K562 (cell line): ENCODE results near the gene DTWD2. TPM values are rescaled to one million over a fixed set of nuclear protein-coding genes. Genes with fewer than 3 reads are reported as not detected.
"Not testable (repeated sequence)": the region's sequence is repeated elsewhere in the genome, so short reads cannot be mapped to it uniquely, and the experiment has no call there.

Experiments used
- ATAC-seq: fragments of 200-7000 bp; cut with Tn5 transposase; 3 replicates; pipeline ENCODE4 v1.9.1; 2020; ENCODE audit warnings: moderate library complexity
- BruUV-seq: library from RNA; stranded (reverse); fragments of 400-500 nt; replicated peaks from 2 replicates; lab custom pipeline; 2021; lab: Mats Ljungman, UMichigan
- CTCF ChIA-PET: fragments of 300-600 bp; formaldehyde crosslinking; extraction: SDS; loops from one replicate; lab custom pipeline; 2021; ENCODE audit warnings: low intra/inter-chr PET ratio; lab: Yijun Ruan, JAX
- POLR2A ChIA-PET: fragments of 300-600, 350-650 bp; sonication (Branson Sonifier 250); formaldehyde crosslinking; extraction: SDS; loops from one replicate; lab custom pipeline; 2021; ENCODE audit warnings: antibody characterized with exemption, inconsistent platforms; lab: Yijun Ruan, JAX
- DNase-seq, 4 experiments: peaks; one replicate each; pipeline versions ENCODE4 v3.0.0 to v3.0.0-alpha.2; 2011 to 2018; ENCODE audit warnings: low spot score in 3 of 4, mixed read lengths in 3 of 4; ENCODE audit errors: extremely low read depth in 1 of 4
- FAIRE-seq: peaks from 2 replicates; lab custom pipeline; 2011; peaks lifted over from hg19 to GRCh38; lab: Jason Lieb, UNC
- H2AFZ ChIP-seq: 2 replicates; pipeline ENCODE4 v1.6.0; 2011; ENCODE audit warnings: low read depth, low read length, control low read depth, inconsistent platforms
- H3K27ac ChIP-seq: fragments of 200-600 bp; 3 replicates; pipeline ENCODE4 v1.8.0; 2011; ENCODE audit warnings: low read depth, mild to moderate bottlenecking, control low read depth, inconsistent platforms, low read length, moderate library complexity, mixed read lengths; ENCODE audit errors: extremely low read depth
- H3K27me3 ChIP-seq, 2 experiments: fragments of 300-600 bp in 1 of 2; 2 replicates in 1 of 2; 3 replicates in 1 of 2; pipeline versions ENCODE4 v1.6.0 to v1.8.0; 2011; ENCODE audit warnings: inconsistent platforms in 2 of 2, low read length in 2 of 2, mild to moderate bottlenecking in 1 of 2, mixed read lengths in 1 of 2, moderate library complexity in 1 of 2; ENCODE audit not compliant: control insufficient read depth in 2 of 2, insufficient read depth in 2 of 2
- H3K36me3 ChIP-seq: fragments of 300-600 bp; 3 replicates; pipeline ENCODE4 v1.8.0; 2011; ENCODE audit warnings: mild to moderate bottlenecking, low read length, inconsistent platforms; ENCODE audit not compliant: control insufficient read depth, insufficient read depth
- H3K4me1 ChIP-seq, 2 experiments: fragments of 200-600 bp in 1 of 2; replicated peaks in 1 of 2; 2 replicates in 1 of 2; 3 replicates in 1 of 2; pipeline versions ENCODE4 v1.5.1 to v1.8.0; 2011; ENCODE audit warnings: inconsistent platforms in 2 of 2, low read length in 2 of 2, mild to moderate bottlenecking in 1 of 2, mixed read lengths in 1 of 2, moderate library complexity in 1 of 2; ENCODE audit not compliant: control insufficient read depth in 2 of 2, insufficient read depth in 2 of 2
- H3K4me2 ChIP-seq: 2 replicates; pipeline ENCODE4 v1.6.1; 2011; ENCODE audit warnings: low read length, control low read depth, inconsistent platforms, mixed read lengths; ENCODE audit not compliant: insufficient read depth
- H3K4me3 ChIP-seq: fragments of 200-600 bp; sonication (generic), shearing (Covaris generic); 2 replicates; pipeline ENCODE4 v1.5.1; 2016; ENCODE audit warnings: control low read depth, inconsistent platforms
- H3K79me2 ChIP-seq: fragments of 200-600 bp; 3 replicates; pipeline ENCODE4 v1.8.0; 2011; ENCODE audit warnings: low read length, inconsistent platforms; ENCODE audit not compliant: control insufficient read depth, insufficient read depth
- H3K9ac ChIP-seq, 2 experiments: 2 replicates each; pipeline versions ENCODE4 v1.6.0 to v1.6.1; 2011; ENCODE audit warnings: low read depth in 2 of 2, low read length in 2 of 2, control low read depth in 1 of 2, inconsistent platforms in 1 of 2, mild to moderate bottlenecking in 1 of 2, mixed read lengths in 1 of 2; ENCODE audit not compliant: insufficient read depth in 1 of 2
- H3K9me1 ChIP-seq: one replicate; pipeline ENCODE4 v1.6.0; 2011; ENCODE audit warnings: inconsistent platforms, mild to moderate bottlenecking, low read length, moderate library complexity; ENCODE audit not compliant: control insufficient read depth, insufficient read depth
- H3K9me3 ChIP-seq: replicated peaks from 2 replicates; pipeline ENCODE4 v1.5.1; 2011; ENCODE audit warnings: low read depth, low read length, inconsistent platforms; ENCODE audit not compliant: control insufficient read depth, insufficient read depth
- H4K20me1 ChIP-seq: replicated peaks from 2 replicates; pipeline ENCODE4 v1.6.1; 2011; ENCODE audit warnings: low read length, inconsistent platforms, mixed read lengths; ENCODE audit not compliant: control insufficient read depth, insufficient read depth
- ATF7 ChIP-seq: fragments of 450-650 bp; IDR thresholded peaks from 2 replicates; pipeline ENCODE4 v1.7.1; 2014; ENCODE audit warnings: mild to moderate bottlenecking, moderate library complexity
- CBX3 ChIP-seq, 2 experiments: IDR thresholded peaks; 1 replicate in 1 of 2; 2 replicates in 1 of 2; pipeline ENCODE4 v1.6.1; 2012; ENCODE audit warnings: inconsistent platforms in 2 of 2, low read length in 2 of 2, borderline replicate concordance in 1 of 2, control low read depth in 1 of 2
- CBX5 ChIP-seq: IDR thresholded peaks from 2 replicates; pipeline ENCODE4 v1.6.1; 2014; ENCODE audit warnings: low read depth, borderline replicate concordance
- GTF2E2 ChIP-seq: fragments of 200-800 bp; sonication (Bioruptor generic); IDR thresholded peaks from 2 replicates; pipeline ENCODE4 v1.6.1; 2016; ENCODE audit warnings: missing genetic modification characterization, missing compliant biosample characterization
- HLTF ChIP-seq: fragments of 450-650 bp; IDR thresholded peaks from 2 replicates; pipeline ENCODE4 v1.6.1; 2016
- HNRNPH1 ChIP-seq: fragments of 200-400 bp; formaldehyde crosslinking; optimal IDR thresholded peaks from 2 replicates; pipeline ENCODE3; 2017; ENCODE audit warnings: low read depth, mild to moderate bottlenecking, low read length, moderate library complexity
- KAT7 ChIP-seq: sonication (generic); formaldehyde crosslinking; IDR thresholded peaks from 2 replicates; pipeline ENCODE4 v1.8.0; 2022; ENCODE audit warnings: missing genetic modification reagents, mild to moderate bottlenecking, borderline replicate concordance
- POLR3G ChIP-seq: IDR thresholded peaks from 2 replicates; pipeline ENCODE4 v1.6.1; 2011; ENCODE audit not compliant: insufficient read length, insufficient replicate concordance; ENCODE audit errors: extremely low read depth
- TRIM28 ChIP-seq: fragments of 450-650 bp; IDR thresholded peaks from 2 replicates; pipeline ENCODE4 v1.6.1; 2017
- ZFP36 ChIP-seq: fragments of 150-350 bp; IDR thresholded peaks from 2 replicates; pipeline ENCODE4 v1.6.1; 2018; ENCODE audit warnings: low read length, low read depth; ENCODE audit not compliant: partially characterized antibody
- ZNF445 ChIP-seq: fragments of 250-450 bp; sonication (Bioruptor Pico); IDR thresholded peaks from 2 replicates; pipeline ENCODE4 v1.4.0; 2020; ENCODE audit warnings: low read depth, mild to moderate bottlenecking, moderate library complexity
- WGBS: fragments of 100-300 bp; shearing (Covaris generic); methylation state at CpG from one replicate; pipeline ENCODE4 v1.1.6; 2016; ENCODE audit warnings: low coverage, mixed read lengths; ENCODE audit not compliant: insufficient coverage; ENCODE audit errors: missing lambda C conversion rate; 5-methylcytosine and 5-hydroxymethylcytosine counted together
- in situ Hi-C: fragments of 300-500 bp; cut with MboI; formaldehyde crosslinking; loops from 4 replicates; pipeline ENCODE4 v1.15.0; 2018; ENCODE audit warnings: inconsistent platforms, mixed read lengths
- intact Hi-C: fragments of 100-400 bp; cut with micrococcal nuclease; formaldehyde crosslinking; loops from 2 replicates; pipeline ENCODE4 v1.14.2; 2022
- polyA plus RNA-seq, 8 experiments: library from polyadenylated mRNA; depleted of rRNA in 4 of 8; stranded (reverse) in 5 of 8; unstranded in 3 of 8; fragments of >200 nt; fragmentation: Nextera tagmentation in 2 of 8; fragmentation: Illumina TruSeq in 1 of 8; extraction: Ambion mirVana in 2 of 8; extraction: Trizol in 1 of 8; gene quantifications; 2 replicates each; pipeline versions ENCODE4 v1.2.1 to v1.2.3, GENCODE V29; 2011 to 2014; ENCODE audit warnings: inconsistent platforms in 1 of 8, missing spikeins in 1 of 8
- total RNA-seq, 7 experiments: library from RNA; depleted of rRNA in 6 of 7; stranded (reverse); fragments of >200 nt in 6 of 7; fragmentation: Illumina TruSeq in 2 of 7; extraction: Trizol in 2 of 7; gene quantifications; 2 replicates each; pipeline versions ENCODE4 v1.2.1 to v1.2.3, GENCODE V29; 2011 to 2021; ENCODE audit warnings: low replicate concordance in 1 of 7

DTWD2 gene
- total and polyA plus RNA-seq, 9 of the 15 experiments (the other 6 are each of a cell fraction or from before 2014, with no cell fraction given), result 0.99 to 10.8 (median 4.1) TPM

DNA sequence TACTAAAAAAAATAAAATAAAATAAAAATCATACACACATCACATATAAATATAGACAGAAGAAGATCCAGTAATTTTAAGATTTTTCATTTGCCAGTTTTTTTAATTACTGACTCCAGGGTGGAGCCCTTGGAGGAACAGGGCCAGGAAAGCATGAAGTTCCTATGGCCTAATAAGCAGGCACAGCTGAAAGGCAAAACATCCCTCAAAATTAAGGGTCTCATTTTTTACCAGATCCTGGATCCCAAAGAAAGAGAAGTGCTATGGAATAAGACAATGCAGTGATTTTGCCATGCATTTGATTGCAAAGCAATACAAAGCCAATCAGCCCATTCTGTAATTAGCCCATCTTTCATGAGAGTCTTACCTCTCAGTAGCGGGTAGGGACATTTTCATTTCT lies 11.3 kb upstream of the DTWD2 start:
- TF ChIP-seq GTF2E2, result no peak
- no peak for TF ChIP-seq HLTF
- TF ChIP-seq ATF7, result no peak
- no peak for TF ChIP-seq KAT7 (CRISPR knock-in tag)
- TF ChIP-seq ZNF445, result 0 out of 2 replicates have a peak, but pooled peaks have one; percentile 63
- TF ChIP-seq TRIM28, result peak; percentile 53; the same call in 1 of the 2 replicates
- no peak for TF ChIP-seq POLR3G
- TF ChIP-seq HNRNPH1, result no peak
- TF ChIP-seq ZFP36, result peak; percentile 80
- TF ChIP-seq CBX5, result peak; percentile 68; the same call in 1 of the 2 replicates
- TF ChIP-seq CBX3 (IDR thresholded peaks at IDR 0.05; ENCODE audit: borderline replicate concordance in 1 of 2, low read length in 2 of 2), result peak in 1 of 2 experiments; percentile 87; a peak in 2 of 3 replicates
- TF ChIP-seq, all 486 proteins: peak for 5

GRCh38 chr5:118998861-118999260 lies 10.5 kb upstream of the DTWD2 start:
- H3K9me3 ChIP-seq, H3K27ac ChIP-seq, FAIRE-seq, H3K36me3 ChIP-seq, CTCF ChIA-PET, H3K9me1 ChIP-seq, H3K79me2 ChIP-seq, H4K20me1 ChIP-seq, H2AFZ ChIP-seq, DNase-seq, H3K4me3 ChIP-seq, H3K27me3 ChIP-seq, POLR2A ChIA-PET, H3K4me1 ChIP-seq, ATAC-seq, BruUV-seq, H3K4me2 ChIP-seq, H3K9ac ChIP-seq, intact Hi-C loops: not testable (repeated sequence)
- in situ Hi-C loops, result loop anchor here (25.0 kb wide), 1 partner anchor 738 kb away; no protein-coding TSS in a partner anchor
- WGBS, result 78% methylated on average over 15 of the region's 24 CpGs

More for the DNA sequence above, 11.3 kb upstream of the DTWD2 start:
- Histone ChIP-seq H3K4me3 (no peak overlapping the region), H3K36me3 (no peaks in the 10 kb centered on the region), H3K9me1 (no peaks in the 10 kb centered on the region), H3K27me3 (no peaks in the 10 kb centered on the region), H4K20me1 (no peaks in the 10 kb centered on the region), H3K4me2 (no peak overlapping the region), H3K27ac (no peak overlapping the region), H3K9me3 (peaks cover 7% of the 10 kb centered on the region), H3K4me1 (no peaks in the 10 kb centered on the region), H2AFZ (no peak overlapping the region), H3K9ac (no peak overlapping the region), H3K79me2 (no peaks in the 10 kb centered on the region)
- WGBS, result 100% methylated on average over 1 of the region's 1 CpG
- CTCF ChIA-PET, result no interaction called here
- POLR2A ChIA-PET, result no interaction called here
- DNase-seq (no peak), ATAC-seq (no peak), FAIRE-seq (no peak)
- intact Hi-C loops (no loop called here), in situ Hi-C loops (loop anchor here (25.0 kb wide), 1 partner anchor 738 kb away; no protein-coding TSS in a partner anchor)
- BruUV-seq, result no TSS peak
